HepG2 (cell line): ENCODE results near the gene PHF21B. TPM values are rescaled to one million over a fixed set of nuclear protein-coding genes. Genes with fewer than 3 reads are reported as not detected.

Source experiments
- MBNL3 ChIP-seq: fragments of 250-450 bp; sonication (Bioruptor Pico); conservative IDR thresholded peaks from 2 replicates; pipeline ENCODE4 v1.8.0; 2022; ENCODE audit warnings: mild to moderate bottlenecking, inconsistent platforms
- NKX3-1 ChIP-seq: sonication (generic); formaldehyde crosslinking; IDR thresholded peaks from 2 replicates; pipeline ENCODE4 v1.5.0; 2020; ENCODE audit warnings: missing genetic modification reagents
- RFX5 ChIP-seq: IDR thresholded peaks from 2 replicates; pipeline ENCODE4 v1.6.1; 2011; ENCODE audit warnings: low read depth, low read length, improper control_type of control experiment
- TFE3 ChIP-seq: IDR thresholded peaks from 2 replicates; pipeline ENCODE4 v1.6.1; 2016
- ZNF275 ChIP-seq: sonication (generic); formaldehyde crosslinking; IDR thresholded peaks from 2 replicates; pipeline ENCODE4 v1.8.0; 2022; ENCODE audit warnings: missing genetic modification reagents, mild to moderate bottlenecking, inconsistent platforms, borderline replicate concordance
- ZNF749 ChIP-seq: sonication (generic); formaldehyde crosslinking; IDR thresholded peaks from 2 replicates; pipeline ENCODE4 v1.8.0; 2022; ENCODE audit warnings: mild to moderate bottlenecking, missing genetic modification reagents, moderate library complexity, borderline replicate concordance
- polyA plus RNA-seq, 8 experiments: library from polyadenylated mRNA; depleted of rRNA in 3 of 8; stranded (reverse) in 7 of 8; unstranded in 1 of 8; fragments of >200 nt; fragmentation: Illumina TruSeq in 4 of 8; extraction: Trizol in 4 of 8; gene quantifications; 2 replicates each; pipeline versions ENCODE4 v1.2.1 to v1.2.3, GENCODE V29; 2011 to 2016; ENCODE audit warnings: low read depth in 4 of 8, missing spikeins in 1 of 8, mixed read lengths in 1 of 8; ENCODE audit not compliant: insufficient read depth in 1 of 8
- total RNA-seq, 5 experiments: library from RNA; depleted of rRNA; stranded (reverse); fragments of >200 nt; fragmentation: Illumina TruSeq; extraction: Trizol; gene quantifications; 2 replicates each; pipeline ENCODE4 v1.2.3, GENCODE V29; 2016; ENCODE audit warnings: low read depth in 1 of 5
- TF ChIP-seq, protein P1 (sequence below), 2 experiments: fragments of 450-650 bp in 1 of 2; sonication (generic) in 1 of 2; formaldehyde crosslinking in 1 of 2; IDR thresholded peaks; 2 replicates each; pipeline versions ENCODE4 v1.6.1 to v1.8.0; 2016 to 2022; ENCODE audit warnings: antibody characterized with exemption in 1 of 2, mild to moderate bottlenecking in 1 of 2, missing genetic modification reagents in 1 of 2
- TF ChIP-seq, protein P2 (sequence below): sonication (generic); formaldehyde crosslinking; IDR thresholded peaks from 2 replicates; pipeline ENCODE4 v1.8.1; 2023; ENCODE audit warnings: mild to moderate bottlenecking, missing genetic modification reagents, borderline replicate concordance

The PHF21B gene
- total and polyA plus RNA-seq, 2 of the 13 experiments (the other 11 are each of a cell fraction or from before 2014, with no cell fraction given), result not detected

DNA sequence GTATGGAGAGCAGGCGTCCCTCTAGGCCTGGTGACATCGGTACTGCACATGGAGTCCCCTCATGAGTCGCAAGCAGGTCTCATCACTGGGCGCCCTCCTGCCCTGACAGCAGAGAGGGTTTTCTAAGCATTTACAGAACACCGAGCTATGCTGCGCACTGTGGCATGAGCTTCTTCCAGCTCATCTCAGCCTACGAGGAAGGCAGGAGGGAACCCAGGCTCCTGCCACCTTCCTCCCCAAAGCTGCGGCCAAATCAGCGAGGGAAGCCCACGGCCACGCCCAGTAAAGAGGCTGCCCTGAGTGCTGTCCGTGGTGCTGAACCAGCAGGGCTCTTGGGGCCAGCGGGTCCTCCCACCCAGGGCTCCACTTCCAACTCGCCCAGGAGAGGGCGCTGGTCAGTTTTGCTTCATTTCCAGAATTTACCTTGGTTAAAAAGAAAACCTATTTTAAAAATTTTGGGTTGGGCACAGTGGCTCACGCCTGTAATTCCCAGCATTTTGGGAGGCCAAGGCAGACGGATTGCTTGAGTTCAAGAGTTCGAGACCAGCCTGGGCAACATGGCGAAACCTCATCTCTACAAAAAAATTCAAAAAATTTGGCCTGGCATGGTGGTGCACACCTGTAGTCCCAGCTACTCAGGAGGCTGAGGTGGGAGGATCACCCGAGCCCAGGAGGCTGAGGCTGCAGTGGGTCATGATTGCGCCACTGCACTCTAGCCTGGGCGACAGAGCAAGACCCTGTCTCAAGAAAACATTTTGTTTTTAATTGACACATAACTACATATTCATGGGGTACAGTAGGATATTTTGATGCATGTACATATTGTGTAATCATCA is 34.2 kb downstream of the PHF21B start (continued):
- TF ChIP-seq TFE3 (CRISPR knock-in tag) (peak; percentile 87), MBNL3 (CRISPR knock-in tag) (no peak), NKX3-1 (peak; percentile 98), ZNF275 (CRISPR knock-in tag) (peak; percentile 66; the same call in 1 of the 2 replicates), RFX5 (no peak), ZNF749 (CRISPR knock-in tag) (peak; percentile 73; the same call in 1 of the 2 replicates)
- TF ChIP-seq, protein P1, sequence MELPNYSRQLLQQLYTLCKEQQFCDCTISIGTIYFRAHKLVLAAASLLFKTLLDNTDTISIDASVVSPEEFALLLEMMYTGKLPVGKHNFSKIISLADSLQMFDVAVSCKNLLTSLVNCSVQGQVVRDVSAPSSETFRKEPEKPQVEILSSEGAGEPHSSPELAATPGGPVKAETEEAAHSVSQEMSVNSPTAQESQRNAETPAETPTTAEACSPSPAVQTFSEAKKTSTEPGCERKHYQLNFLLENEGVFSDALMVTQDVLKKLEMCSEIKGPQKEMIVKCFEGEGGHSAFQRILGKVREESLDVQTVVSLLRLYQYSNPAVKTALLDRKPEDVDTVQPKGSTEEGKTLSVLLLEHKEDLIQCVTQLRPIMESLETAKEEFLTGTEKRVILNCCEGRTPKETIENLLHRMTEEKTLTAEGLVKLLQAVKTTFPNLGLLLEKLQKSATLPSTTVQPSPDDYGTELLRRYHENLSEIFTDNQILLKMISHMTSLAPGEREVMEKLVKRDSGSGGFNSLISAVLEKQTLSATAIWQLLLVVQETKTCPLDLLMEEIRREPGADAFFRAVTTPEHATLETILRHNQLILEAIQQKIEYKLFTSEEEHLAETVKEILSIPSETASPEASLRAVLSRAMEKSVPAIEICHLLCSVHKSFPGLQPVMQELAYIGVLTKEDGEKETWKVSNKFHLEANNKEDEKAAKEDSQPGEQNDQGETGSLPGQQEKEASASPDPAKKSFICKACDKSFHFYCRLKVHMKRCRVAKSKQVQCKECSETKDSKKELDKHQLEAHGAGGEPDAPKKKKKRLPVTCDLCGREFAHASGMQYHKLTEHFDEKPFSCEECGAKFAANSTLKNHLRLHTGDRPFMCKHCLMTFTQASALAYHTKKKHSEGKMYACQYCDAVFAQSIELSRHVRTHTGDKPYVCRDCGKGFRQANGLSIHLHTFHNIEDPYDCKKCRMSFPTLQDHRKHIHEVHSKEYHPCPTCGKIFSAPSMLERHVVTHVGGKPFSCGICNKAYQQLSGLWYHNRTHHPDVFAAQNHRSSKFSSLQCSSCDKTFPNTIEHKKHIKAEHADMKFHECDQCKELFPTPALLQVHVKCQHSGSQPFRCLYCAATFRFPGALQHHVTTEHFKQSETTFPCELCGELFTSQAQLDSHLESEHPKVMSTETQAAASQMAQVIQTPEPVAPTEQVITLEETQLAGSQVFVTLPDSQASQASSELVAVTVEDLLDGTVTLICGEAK (IDR thresholded peaks at IDR 0.05), result no peak
- TF ChIP-seq, protein P1 (CRISPR knock-in tag; IDR thresholded peaks at IDR 0.05), result peak; percentile 88
- TF ChIP-seq, protein P2, sequence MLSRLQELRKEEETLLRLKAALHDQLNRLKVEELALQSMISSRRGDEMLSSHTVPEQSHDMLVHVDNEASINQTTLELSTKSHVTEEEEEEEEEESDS, result no peak
